Stimulated activated CD4-positive, alpha-beta T cell treated with anti-CD3 and anti-CD28 coated beads, Interleukin-15, amount 100 ng/mL, for 48 hours (primary cell): ENCODE data around the gene KIF9.
"Not testable (repeated sequence)": the region's sequence is repeated elsewhere in the genome, so short reads cannot be mapped to it uniquely, and the experiment has no call there.

Experiments used
- DNase-seq, 2 donors: peaks; one replicate each; pipeline ENCODE4 v3.0.0-alpha.2; 2020; ENCODE audit warnings: low read depth in 2 of 2

Gene KIF9

DNA sequence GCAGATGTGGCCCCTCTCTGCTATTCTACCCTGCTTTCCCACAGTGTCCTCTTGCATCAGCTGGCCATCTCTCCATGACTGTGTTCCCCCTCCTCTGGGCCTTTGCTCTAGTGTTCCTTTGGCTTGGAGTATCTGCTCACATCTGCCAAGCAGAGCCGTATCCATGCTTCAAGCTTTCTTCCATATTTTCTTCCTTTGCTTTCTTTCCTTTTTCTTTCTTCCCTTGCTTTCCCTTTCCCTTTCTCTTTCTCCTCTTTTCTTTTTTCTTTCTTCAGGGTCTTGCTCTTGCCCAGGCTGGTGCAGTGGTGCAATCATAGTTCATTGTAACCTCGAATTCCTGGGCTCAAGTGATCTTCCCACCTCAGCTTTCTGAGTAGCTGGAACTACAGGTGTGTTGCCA lies 12.7 kb upstream of the KIF9 start:
- no peak for DNase-seq

DNA sequence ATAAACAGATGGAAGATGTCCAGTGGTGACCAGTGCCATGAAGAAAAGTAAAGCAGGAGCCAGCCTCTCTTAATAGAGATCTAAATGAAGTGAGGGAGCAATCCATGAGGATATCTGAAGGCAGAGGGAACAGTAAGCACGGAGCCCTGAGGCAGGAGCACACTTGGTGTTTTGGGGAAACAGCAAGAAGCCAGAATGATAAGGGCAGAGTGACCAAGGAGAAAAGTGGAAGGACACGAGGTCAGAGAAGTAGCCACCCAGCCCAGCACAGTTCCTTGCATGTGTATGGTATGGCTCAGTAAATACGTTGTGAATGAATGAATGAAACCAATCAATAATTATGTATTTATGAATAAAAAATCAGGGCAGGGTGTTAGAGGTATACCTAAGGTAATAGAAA lies 11.8 kb upstream of the KIF9 start:
- no peak for DNase-seq

DNA sequence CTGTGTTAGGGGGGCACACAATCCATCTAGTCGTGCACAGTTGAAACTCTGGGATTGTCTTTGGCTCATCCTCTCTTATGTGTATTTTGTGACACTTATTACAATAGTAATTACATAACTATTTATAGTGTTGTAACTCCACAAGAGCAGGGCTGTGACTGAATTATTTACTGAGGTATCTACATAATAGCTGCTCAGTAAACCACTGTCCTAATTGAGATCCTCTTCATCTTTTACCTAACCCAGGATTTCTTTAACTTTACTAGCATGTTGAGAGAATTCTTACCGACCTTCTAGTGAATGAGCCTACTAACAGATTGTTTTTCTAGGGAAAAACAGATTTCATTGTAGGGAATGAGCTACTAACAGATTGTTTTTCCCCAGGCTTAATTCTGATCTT lies 11.2 kb upstream of the KIF9 start:
- DNase-seq, result no peak

DNA sequence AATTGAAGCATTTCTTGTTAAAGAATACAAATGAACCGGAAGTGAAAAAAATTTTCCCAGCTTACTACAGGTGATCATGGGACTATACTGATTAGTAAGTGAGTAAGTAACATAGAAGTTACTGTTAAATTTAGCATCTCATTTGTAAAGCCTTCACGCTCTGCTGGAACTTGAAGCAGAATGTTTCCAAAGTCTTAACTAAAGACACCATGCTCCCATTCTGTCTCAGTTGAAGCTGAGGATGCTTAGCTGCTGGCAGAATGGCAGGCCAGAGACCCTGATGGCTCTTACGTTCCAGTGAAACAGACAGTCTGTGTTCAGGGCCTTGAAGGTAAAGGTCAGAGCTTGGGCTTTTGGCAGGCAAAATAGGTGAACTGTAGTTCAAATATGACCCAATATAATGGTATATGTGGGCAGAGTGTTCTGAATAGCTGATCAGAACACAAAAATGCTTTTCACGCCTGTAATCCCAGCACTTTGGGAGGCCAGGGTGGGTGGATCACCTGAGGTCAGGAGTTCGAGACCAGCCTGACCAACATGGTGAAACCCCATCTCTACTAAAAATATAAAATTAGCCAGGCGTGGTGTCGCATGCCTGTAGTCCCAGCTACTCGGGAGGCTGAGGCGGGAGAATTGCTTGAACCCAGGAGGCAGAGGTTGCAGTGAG lies 9.3 kb upstream of the KIF9 start:
- DNase-seq, result not testable (repeated sequence)

DNA sequence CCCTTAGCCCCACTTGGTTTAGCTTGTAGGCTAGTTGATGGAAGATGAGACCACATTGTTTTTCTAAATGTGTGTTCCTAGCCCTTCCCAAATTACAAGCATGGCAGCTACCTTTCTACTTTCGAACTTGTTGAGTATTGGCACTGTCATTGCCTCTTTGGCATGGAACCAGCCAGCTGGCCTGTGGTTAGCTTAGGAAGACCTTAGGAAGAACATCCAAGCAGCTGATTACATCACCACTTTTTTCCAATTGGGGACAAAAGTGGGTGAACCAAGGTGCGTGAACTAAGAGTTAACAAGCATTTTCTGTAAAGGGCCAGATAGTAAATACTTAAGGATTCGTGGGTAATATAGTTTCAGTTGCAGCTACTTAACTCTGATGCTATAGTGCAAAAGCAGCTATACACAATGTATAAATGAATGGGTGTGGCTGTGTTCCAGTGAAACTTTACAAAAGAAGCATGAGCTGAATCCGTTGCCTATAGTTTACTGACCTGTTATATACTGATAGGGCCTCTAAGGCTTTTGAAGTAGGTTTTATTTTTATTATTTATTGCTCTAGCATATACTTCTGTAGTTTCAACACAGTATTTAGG lies 8.7 kb upstream of the KIF9 start:
- no peak for DNase-seq

DNA sequence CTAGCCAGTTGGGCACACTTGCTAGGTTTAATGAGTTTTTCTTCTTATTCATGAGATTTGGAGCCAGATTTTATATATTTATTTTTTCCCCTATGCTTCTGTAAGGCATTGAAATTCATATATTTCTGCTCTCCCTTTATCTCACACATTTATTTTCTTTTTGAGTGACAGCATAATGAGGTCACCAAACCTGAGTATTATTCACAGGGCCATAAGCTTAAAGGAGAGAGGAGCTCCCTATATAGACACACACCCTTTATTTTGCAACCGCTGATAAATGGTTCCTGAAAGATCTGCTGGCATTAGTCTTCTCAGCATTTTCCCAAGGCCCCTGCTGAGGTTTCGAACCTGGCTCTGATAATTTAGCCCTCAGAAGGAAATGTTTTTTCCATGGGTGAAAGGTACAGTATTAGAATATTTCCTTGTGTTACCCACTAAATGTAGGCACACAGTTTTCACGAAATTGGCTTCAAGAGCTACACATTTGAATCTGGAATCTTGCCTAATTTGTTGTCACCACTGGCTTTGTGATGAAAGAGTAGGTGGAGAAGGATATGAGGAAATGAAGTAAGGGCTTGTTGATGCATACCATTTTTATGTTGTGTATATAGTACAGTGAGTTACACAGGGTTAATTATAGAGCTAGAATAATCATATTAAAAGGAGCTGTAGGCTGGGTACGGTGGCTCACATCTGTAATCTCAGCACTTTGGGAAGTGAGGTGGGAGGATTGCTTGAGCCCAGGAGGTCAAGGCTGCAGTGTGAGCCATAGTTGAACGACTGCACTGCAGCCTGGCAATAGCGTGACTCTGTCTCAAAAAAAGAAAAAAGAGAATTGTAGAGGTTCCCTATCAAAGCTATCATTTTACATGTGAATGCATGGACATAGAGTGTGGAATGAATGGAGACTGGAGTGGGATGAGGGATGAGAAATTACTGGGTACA lies 6.6 kb upstream of the KIF9 start:
- no peak for DNase-seq

DNA sequence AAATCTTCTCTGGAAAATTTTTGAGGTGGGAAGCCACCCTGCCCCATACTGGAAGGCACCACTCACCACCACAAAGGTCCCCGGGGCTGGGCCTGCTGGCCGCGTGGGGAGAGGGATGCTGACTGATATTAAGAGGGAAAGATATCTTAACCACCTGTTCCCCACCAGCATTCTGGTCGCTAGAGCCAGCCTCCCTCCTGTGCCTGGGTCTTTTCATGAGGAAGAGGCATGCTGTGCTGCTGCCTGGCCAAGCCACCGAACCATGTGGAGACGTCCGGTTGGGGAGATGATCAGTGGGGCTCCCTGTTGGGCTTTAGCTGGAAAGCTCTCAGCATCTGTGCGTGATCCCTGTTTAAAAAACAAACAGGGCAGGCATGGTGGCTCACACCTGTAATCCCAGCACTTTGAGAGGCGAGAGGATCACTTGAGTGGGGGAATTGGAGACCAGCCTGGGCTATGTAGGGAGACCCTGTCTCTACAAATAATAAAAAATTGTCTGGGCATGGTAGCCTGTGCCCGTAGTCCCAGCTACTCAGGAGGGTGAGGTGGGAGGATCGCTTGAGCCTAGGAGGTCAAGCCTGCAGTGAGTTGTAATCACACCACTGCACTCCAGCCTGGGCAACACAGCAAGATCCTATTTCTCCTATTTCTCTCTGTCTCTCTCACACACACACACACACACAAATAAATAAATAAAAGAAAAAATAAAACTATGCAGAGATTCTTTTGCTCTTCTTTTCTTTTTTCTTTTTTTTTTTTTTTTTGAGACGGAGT lies 1.2 kb upstream of the KIF9 start:
- peak; percentile 17 to 18 for DNase-seq

DNA sequence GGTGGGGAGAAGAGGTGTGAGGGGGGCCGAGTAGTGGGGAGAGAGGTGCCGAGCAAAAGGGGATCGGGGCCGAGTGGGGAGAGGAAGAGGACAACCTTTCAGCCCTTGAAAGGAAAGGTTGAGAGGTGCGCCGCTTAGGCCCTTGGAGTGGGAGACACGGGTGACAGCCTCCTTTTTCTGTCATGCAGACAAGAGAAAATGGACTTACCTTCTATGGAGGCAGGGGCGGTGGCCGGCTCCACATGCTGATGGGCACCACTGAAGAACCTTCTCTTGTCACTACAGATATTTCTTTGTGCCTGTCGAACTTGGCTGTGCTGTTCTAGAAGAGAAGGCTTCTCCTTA lies 566 bp upstream of the KIF9 start:
- DNase-seq, result no peak

DNA sequence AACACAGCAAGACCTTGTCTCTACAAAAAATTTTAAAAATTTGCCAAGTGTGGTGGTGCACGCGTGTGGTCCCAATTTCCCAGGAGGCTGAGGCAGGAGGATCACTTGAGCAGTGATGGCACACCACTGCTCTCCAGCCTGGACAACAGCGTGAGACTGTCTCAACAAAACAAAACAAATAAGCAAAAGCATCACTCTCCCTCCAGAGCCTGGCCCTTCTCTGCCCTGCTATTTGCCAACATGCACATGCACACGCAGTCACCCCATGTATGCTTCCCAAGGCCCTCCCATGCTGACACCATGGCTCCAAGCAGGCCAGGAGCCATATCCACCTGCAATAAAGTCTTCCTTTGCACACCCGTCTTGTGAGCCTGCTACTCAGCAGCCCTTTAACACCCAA lies 2.1 kb downstream of the KIF9 start:
- no peak for DNase-seq

DNA sequence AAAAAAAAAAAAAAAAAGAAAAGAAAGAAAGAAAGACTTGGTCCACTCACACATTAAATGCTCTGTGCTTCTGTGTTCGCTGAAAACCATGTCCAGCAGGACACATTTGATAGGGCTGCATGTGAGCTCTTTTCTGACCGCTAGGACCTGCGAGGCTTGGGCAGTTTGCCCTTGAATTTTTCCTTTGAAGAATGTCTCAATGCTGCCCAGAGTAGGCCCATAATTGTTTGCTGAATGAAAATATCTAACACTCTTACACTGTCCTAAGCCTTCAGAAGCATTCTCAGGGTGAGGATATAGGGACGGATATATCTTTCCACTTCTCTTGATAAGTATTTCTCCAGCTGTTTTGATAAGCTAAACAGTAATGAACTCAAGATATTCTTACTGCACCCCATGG lies 6.0 kb downstream of the KIF9 start:
- no peak for DNase-seq

DNA sequence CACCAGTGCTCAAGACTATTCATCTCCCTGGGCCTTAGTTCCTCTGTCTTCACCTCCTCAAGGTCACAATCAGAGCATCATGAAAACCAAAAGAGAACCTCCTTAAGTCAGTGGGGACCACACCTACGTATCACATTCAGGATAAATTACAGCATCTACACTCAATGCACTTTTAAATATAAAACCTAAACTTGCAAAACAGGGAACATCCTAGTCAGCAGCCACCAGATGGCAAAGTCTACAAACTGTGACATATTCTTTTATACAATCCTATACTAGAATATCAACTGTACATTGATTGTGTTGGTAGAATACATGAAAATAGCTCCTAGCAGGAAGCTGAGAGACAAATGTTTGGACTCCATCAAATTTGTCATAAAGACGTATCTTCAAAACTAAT lies 7.9 kb downstream of the KIF9 start:
- DNase-seq, result no peak

DNA sequence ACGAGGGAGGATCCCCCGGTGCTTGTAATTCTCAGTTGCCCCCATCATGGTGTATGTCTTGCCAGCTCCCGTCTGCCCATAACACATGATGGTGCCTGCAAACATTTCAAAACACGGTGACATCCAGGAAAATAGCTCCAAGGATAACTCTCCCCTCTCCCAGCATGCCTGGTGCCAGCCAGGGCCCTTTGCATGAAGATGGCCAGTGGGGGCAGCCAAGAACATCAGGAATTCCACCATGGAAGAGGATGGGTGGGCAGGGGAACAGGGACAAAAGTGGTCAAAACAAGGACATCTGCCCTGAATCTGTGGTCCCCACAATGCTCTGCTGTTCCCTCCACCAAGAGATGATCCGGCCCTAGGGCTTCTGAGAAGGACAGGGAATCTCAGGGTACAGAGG lies 9.0 kb downstream of the KIF9 start:
- no peak for DNase-seq

DNA sequence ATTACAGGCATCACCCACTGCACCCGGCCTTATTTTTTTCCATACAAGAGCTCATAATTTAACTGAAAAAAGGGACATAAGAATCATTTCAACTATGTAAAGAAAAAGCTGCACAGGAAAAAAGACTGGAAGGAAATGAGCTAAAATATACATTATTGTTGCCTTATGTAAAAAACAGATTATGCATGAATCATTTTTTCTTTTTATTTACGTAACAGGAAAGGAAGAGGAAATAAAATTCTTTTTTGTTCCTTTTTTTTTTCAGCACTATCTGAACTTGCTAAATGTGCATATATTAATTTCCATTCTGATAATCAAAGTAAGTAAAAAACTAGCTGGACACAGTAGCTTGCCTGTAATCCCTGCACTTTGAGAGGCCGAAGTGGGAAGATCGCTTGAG lies 12.1 kb downstream of the KIF9 start:
- DNase-seq, result no peak

DNA sequence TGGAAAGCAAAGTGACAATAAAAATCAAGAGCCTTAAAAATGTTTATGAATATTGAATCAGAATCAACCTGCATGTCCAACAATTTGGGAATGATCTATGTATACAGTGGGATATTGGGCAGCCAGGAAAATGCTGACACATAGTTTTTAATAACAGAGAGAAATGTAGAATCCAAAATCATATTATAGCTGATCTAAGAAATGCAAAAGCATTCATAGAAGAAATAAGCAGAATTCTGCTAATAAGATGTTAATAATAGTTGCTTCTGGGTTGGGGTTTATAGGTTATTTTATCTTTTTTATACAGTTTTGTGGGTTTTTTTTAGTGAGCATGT lies 15.1 kb downstream of the KIF9 start:
- DNase-seq, result no peak

DNA sequence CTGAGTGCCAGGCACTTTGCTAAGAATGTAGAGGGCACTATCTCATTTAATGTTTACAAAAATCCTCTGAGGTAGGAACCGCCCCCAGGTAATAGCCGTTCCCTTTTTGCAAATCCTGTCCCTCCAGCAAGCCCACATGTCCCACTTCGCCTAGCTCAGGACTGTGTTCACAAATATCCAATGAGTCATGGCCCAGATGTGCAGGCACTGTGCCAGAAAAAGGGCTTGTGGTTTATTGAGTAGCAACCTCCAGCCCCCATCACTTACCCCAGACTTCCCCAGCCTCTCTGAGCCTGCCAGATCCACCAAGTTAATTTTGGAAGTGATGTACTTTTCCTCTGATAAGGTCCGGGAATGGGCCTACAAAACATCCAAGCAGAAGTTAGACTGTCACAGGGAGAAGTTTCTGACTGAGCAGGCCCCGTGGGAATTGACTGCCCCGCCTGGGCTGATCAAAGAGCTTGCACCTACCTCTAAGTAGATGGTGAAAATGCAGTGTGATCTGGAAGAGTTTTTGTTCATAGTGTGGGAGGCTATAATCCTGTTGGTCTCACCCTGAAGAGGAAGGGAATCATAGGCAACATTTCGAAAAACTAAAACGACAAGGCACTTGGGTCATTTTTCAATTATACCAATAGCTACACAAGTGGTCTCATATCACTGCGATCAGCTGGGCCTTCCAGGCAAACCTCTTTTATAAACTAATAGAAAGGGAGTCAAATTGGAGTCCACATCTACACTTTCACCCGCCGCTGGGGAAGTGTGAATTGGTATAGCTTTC lies 15.7 kb downstream of the KIF9 start:
- DNase-seq, result peak; percentile 19 to 21

DNA sequence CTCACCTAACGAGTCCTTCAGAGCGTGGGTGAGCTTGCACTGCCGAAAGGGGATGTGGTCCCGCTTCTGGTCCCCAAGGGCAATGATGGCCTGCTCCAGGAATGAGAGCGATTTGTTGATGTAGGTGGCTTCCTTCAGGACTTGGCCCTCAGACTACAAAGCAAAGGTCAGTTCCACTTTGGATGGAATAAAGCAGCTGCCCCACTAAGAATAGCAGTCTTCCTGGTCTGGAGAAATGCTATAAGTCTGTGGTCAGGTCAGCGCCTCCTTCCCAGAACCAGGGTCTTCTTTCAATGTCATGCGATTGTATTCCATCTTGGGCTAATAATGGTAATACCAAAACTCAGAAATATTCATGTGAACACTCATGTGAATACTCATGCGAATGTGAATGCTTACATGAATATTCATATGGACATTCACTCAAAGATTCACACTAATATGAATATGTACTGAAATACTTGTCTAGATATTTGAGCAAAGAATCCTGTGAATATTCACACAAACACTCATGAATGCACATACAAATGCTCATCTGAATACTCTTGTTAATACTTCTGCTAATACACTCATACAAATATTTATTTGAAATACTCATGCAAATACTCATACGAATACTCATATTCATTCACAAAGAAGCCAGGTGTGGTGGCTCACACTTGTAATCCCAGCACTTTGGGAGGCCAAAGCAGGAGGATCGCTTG lies 16.7 kb downstream of the KIF9 start:
- DNase-seq, result no peak

DNA sequence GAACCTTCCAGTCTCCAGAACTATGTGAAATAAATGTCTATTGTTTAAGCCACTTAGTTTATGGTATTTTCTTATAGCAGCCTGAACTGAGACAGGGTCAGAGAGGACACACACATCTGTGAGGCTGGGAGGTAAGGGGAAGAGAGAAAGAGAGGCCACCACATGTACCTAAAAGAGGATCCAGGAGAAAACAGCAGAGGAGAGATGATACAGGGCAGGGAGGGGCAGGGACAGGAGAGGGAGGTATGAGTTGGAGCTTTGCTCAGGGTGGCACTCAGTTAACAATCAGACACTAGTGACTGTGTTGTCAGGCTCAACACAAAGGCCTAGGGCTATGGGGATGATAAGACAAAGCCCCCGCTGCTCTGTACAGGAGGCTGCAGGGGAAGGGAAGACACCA lies 17.6 kb downstream of the KIF9 start:
- no peak for DNase-seq

DNA sequence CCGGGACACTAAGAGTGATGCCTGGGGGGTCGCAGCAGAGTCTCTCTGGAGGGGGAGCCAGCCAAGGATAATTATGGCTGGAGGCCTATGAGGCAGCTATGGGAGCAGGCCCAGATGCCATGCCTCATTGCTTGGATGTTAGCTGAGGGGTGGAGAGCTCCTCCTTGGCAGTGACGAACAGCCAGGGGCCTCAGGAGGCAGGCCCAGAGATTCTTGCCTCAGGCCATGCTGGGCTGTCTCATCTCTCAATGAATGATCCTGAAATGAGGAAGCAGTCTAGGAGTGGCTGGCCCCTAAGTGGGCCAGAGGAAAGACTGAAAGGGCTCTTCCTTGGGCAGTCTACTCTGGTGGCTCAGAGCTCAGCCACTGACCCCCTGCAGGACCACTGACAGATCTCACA lies 21.3 kb downstream of the KIF9 start:
- no peak for DNase-seq

DNA sequence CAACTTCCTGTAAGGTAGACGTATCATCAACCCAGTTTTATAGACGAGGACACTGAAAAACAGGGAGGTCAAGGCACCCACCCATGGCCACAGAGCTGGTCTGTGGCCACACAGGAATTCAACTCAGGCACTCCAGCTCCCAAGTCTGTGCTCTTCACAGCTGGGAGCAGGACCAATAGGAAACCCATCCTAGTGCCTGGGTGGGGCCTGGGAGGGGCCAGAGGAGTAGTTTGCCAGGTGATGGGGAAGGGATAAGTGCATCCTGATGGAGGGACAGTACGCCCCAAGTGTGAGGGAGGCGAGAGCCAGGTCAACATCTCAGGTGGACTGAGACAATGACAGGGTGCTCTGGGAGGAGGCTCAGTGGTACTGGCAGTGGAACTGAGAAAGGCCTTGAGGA lies 22.0 kb downstream of the KIF9 start:
- DNase-seq, result no peak

DNA sequence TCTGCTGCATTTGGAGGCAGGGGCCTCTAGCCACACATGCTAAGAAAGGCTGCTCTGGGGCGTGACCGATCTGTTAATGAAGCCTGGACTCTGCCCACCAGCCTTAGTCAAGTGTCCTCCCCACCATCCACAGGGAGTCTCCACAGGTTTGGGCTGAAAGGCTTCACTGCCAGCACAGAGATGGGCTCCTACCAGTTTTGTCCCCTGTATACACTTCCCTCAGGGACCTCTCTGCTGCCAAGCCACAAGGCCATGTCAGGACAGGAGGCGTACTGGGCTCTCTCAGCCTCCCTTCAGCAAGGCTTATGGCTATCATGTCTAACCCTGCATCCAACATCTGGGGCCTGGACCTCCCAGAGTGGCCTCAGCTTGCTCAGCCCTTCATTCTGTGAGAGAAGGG lies 23.5 kb downstream of the KIF9 start:
- no peak for DNase-seq

DNA sequence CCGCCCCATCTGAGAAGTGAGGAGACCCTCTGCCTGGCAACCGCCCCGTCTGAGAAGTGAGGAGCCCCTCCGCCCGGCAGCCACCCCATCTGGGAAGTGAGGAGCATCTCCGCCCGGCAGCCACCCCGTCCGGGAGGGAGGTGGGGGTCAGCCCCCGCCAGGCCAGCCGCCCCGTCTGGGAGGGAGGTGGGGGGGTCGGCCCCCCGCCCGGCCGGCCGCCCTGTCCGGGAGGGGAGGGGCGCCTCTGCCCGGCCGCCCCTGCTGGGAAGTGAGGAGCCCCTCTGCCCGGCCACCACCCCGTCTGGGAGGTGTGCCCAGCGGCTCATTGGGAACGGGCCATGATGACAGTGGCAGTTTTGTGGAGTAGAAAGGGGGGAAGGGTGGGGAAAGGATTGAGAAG lies 26.3 kb downstream of the KIF9 start:
- not testable (repeated sequence) for DNase-seq
